Lower leg skin (tissue), 3 donors: Measurements from ENCODE around the gene LYG1.

Source experiments
- POLR2A ChIP-seq, 2 donors: fragments of 450-650 bp; IDR thresholded peaks; one replicate each; pipeline ENCODE4 v1.6.1; 2016 to 2017; ENCODE audit warnings: antibody characterized with exemption in 2 of 2, mild to moderate bottlenecking in 1 of 2, moderate library complexity in 1 of 2
- TF ChIP-seq, protein P1 (sequence below), 3 donors: fragments of 450-650 bp; IDR thresholded peaks; one replicate each; pipeline ENCODE4 v1.5.1; 2016; ENCODE audit warnings: antibody characterized with exemption in 3 of 3, mild to moderate bottlenecking in 3 of 3, moderate library complexity in 2 of 3

DNA sequence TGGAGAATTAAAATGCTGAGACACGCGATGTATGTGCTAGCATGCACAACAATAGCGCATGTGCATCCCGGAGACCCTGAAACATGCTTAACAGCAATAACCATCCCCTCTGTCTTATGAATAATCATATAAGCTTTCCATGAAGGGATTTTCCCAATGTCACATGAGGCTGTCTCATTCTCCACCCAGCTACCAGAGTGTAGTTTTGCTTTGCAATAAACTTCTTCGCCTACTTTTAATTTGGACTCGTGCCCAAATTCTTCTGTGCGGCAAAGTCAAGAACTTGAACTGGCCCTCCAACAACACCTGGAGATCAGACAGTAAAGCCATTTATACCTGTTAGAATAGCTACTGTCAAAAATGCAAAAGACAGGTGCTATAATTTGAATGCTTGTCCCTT, 15.5 kb downstream of the LYG1 start:
- TF ChIP-seq, protein P1, sequence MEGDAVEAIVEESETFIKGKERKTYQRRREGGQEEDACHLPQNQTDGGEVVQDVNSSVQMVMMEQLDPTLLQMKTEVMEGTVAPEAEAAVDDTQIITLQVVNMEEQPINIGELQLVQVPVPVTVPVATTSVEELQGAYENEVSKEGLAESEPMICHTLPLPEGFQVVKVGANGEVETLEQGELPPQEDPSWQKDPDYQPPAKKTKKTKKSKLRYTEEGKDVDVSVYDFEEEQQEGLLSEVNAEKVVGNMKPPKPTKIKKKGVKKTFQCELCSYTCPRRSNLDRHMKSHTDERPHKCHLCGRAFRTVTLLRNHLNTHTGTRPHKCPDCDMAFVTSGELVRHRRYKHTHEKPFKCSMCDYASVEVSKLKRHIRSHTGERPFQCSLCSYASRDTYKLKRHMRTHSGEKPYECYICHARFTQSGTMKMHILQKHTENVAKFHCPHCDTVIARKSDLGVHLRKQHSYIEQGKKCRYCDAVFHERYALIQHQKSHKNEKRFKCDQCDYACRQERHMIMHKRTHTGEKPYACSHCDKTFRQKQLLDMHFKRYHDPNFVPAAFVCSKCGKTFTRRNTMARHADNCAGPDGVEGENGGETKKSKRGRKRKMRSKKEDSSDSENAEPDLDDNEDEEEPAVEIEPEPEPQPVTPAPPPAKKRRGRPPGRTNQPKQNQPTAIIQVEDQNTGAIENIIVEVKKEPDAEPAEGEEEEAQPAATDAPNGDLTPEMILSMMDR (IDR thresholded peaks at IDR 0.05): no peak
- TF ChIP-seq POLR2A (IDR thresholded peaks at IDR 0.05): no peak
